ENCODE data around the gene VEPH1. TPM values are rescaled to one million over a fixed set of nuclear protein-coding genes. Genes with fewer than 3 reads are reported as not detected.

Gene VEPH1
- total RNA-seq, 1 experiment from 2014 or later: 7.7 TPM

GRCh38 chr3:157526036-157526435, 22.8 kb upstream of the VEPH1 start:
- no peak overlapping the region for H3K18ac ChIP-seq (ENCODE audit: insufficient read length, low read depth, low read length)
- H4K91ac ChIP-seq (ENCODE audit: insufficient read length, low read depth, low read length): no peak overlapping the region
- TF ChIP-seq CTCF (conservative IDR thresholded peaks at IDR 0.05): no peak
- no peak overlapping the region for H2BK20ac ChIP-seq (ENCODE audit: low read depth, low read length, poor library complexity, severe bottlenecking)
- no peaks in the 10 kb centered on the region for H3K4me1 ChIP-seq (ENCODE audit: insufficient read depth, low read length)
- H4K8ac ChIP-seq (replicated peaks; ENCODE audit: insufficient read length, low read depth, low read length): no peak overlapping the region
- H3K27ac ChIP-seq (ENCODE audit: insufficient read length, low read depth, low read length): no peak overlapping the region
- no peak overlapping the region for H3K4ac ChIP-seq (ENCODE audit: low read depth, low read length)
- no peaks in the 10 kb centered on the region for H3K23me2 ChIP-seq (ENCODE audit: insufficient read length, low read depth, low read length, poor library complexity, severe bottlenecking)
- H2BK15ac ChIP-seq (ENCODE audit: low read depth, low read length): no peak overlapping the region
- H3K56ac ChIP-seq (ENCODE audit: insufficient read length, low read depth, low read length): no peak overlapping the region
- H3K4me3 Mint-ChIP-seq: no peak overlapping the region
- H3K9ac ChIP-seq (ENCODE audit: extremely low read depth, insufficient read length, low read length): no peak overlapping the region
- no peak overlapping the region for H3K4me2 ChIP-seq (ENCODE audit: insufficient read depth, insufficient read length, low read length)
- no peak overlapping the region for H3K14ac ChIP-seq (ENCODE audit: insufficient read depth, low read length)
- H2BK12ac ChIP-seq (ENCODE audit: insufficient read length, low read depth, low read length): no peak overlapping the region
- H2AFZ ChIP-seq (ENCODE audit: low read length): no peak overlapping the region
- H3K23ac ChIP-seq (ENCODE audit: insufficient read length, low read depth, low read length): no peak overlapping the region
- no peaks in the 10 kb centered on the region for H3K79me2 ChIP-seq (ENCODE audit: insufficient read depth, low read length)
- H3K9me3 ChIP-seq (ENCODE audit: control insufficient read depth, low read depth, low read length): no peaks in the 10 kb centered on the region
- H2BK120ac ChIP-seq (ENCODE audit: low read depth, low read length, poor library complexity, severe bottlenecking): no peak overlapping the region
- H2AK5ac ChIP-seq (ENCODE audit: insufficient read length, low read length): no peak overlapping the region
- H4K20me1 ChIP-seq (ENCODE audit: control insufficient read depth, insufficient read depth, insufficient read length): no peaks in the 10 kb centered on the region
- no peaks in the 10 kb centered on the region for H3K79me1 ChIP-seq (ENCODE audit: insufficient read depth, low read depth, low read length, poor library complexity, severe bottlenecking)
- no peak overlapping the region for H3T11ph ChIP-seq (ENCODE audit: low read length)
- no peak overlapping the region for H3K27ac Mint-ChIP-seq
- no peaks in the 10 kb centered on the region for H3K36me3 Mint-ChIP-seq (ENCODE audit: insufficient read depth in 1 of 3, low read depth in 3 of 3)
- H4K5ac ChIP-seq (ENCODE audit: insufficient read length, low read depth, low read length): no peak overlapping the region
- DNase-seq: no peak
- H2BK5ac ChIP-seq (ENCODE audit: insufficient read length, low read length): no peak overlapping the region
- no CpG with 5 or more reads among the region's 2 CpGs for WGBS (ENCODE audit: extremely low coverage, insufficient read length, low lambda C conversion rate)
- no peaks in the 10 kb centered on the region for H3K27me3 ChIP-seq (ENCODE audit: insufficient read depth, low read length)
- H3K4me1 Mint-ChIP-seq: no peaks in the 10 kb centered on the region
- no peaks in the 10 kb centered on the region for H3K27me3 Mint-ChIP-seq (ENCODE audit: low read depth)
- peaks cover 0 to 2% of the 10 kb centered on the region in 2 experiments; a peak in 1 of 5 replicates for H3K9me3 Mint-ChIP-seq
